H1 (cell line): ENCODE measurements around the gene ENTPD8. TPM values are rescaled to one million over a fixed set of nuclear protein-coding genes. Genes with fewer than 3 reads are reported as not detected.

Experiments
- CHD7 ChIP-seq: fragments of 300-600 bp; sonication (generic); IDR thresholded peaks from 2 replicates; pipeline ENCODE4 v1.7.1; 2012; ENCODE audit warnings: low read length, moderate library complexity, mild to moderate bottlenecking, inconsistent platforms; ENCODE audit not compliant: insufficient replicate concordance
- CTBP2 ChIP-seq: IDR thresholded peaks from 2 replicates; pipeline ENCODE4 v1.7.0; 2011; ENCODE audit warnings: borderline replicate concordance, mild to moderate bottlenecking, moderate library complexity, mixed read lengths, low read length; ENCODE audit not compliant: insufficient read depth, insufficient read length
- JUN ChIP-seq: IDR thresholded peaks from 2 replicates; pipeline ENCODE4 v1.6.1; 2011; ENCODE audit warnings: low read depth, mild to moderate bottlenecking, improper control_type of control experiment, low read length
- RAD21 ChIP-seq, 2 experiments: IDR thresholded peaks in 1 of 2; conservative IDR thresholded peaks in 1 of 2; 2 replicates each; pipeline ENCODE4 v1.6.1; 2011; ENCODE audit warnings: low read depth in 2 of 2, low read length in 2 of 2, improper control_type of control experiment in 1 of 2, inconsistent platforms in 1 of 2, mild to moderate bottlenecking in 1 of 2, moderate library complexity in 1 of 2
- RBBP5 ChIP-seq: IDR thresholded peaks from 2 replicates; pipeline ENCODE4 v1.7.1; 2012; ENCODE audit warnings: low read depth, mild to moderate bottlenecking, inconsistent platforms, low read length, moderate library complexity, borderline replicate concordance
- SIRT6 ChIP-seq: IDR thresholded peaks from one replicate; pipeline ENCODE4 v1.7.1; 2012; ENCODE audit warnings: low read length, inconsistent platforms
- SIX5 ChIP-seq: IDR thresholded peaks from 2 replicates; pipeline ENCODE4 v1.6.1; 2011; ENCODE audit warnings: mild to moderate bottlenecking, low read depth, low read length
- SUZ12 ChIP-seq: fragments of 200-600 bp; sonication (generic); IDR thresholded peaks from 2 replicates; pipeline ENCODE4 v1.6.1; 2012; ENCODE audit warnings: mild to moderate bottlenecking, inconsistent platforms, low read length, moderate library complexity, mixed read lengths
- TBP ChIP-seq: IDR thresholded peaks from 2 replicates; pipeline ENCODE4 v1.6.1; 2011; ENCODE audit warnings: low read depth, low read length, improper control_type of control experiment
- polyA plus RNA-seq, 7 experiments: library from polyadenylated mRNA; depleted of rRNA in 3 of 7; stranded (reverse) in 5 of 7; unstranded in 2 of 7; fragments of >200 nt in 5 of 7; fragments of 200-250 nt in 2 of 7; gene quantifications; 1 replicate in 5 of 7; 2 replicates in 1 of 7; 4 replicates in 1 of 7; pipeline versions ENCODE4 v1.2.1 to v1.2.3, GENCODE V29; 2011 to 2013; ENCODE audit warnings: missing spikeins in 2 of 7, mixed read lengths in 2 of 7
- total RNA-seq: library from RNA; stranded (reverse); fragmentation: NEBNext Ultra II Directional; extraction: Animal tissue kit (Norgen Biotek cat#: 25700); gene quantifications from 2 replicates; pipeline ENCODE4 v1.2.1, GENCODE V29; 2021
- TF ChIP-seq, protein P1 (sequence below): IDR thresholded peaks from 2 replicates; pipeline ENCODE4 v1.6.1; 2011; ENCODE audit warnings: low read length, improper control_type of control experiment

The ENTPD8 gene
- total and polyA plus RNA-seq, 2 of the 8 experiments (the other 6 are each of a cell fraction or from before 2014, with no cell fraction given), result 0.48 to 0.51 TPM

DNA sequence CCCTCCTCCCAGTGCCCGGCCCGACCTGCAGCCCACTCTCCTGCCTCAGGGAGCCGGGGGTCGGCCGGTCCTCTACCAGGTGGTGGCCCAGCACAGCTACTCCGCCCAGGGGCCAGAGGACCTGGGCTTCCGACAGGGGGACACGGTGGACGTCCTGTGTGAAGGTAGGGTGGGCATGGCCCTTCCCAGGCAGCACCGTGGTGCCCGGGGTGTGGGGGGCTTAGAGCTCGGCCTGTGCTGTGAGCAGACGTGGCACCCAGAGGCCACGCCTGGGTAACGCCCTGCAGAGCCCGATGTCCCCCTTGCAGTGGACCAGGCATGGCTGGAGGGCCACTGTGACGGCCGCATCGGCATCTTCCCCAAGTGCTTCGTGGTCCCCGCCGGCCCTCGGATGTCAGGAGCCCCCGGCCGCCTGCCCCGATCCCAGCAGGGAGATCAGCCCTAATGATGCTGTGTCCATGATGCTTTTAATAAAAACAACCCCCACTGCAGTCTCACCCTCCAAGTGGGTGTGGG lies 7.2 kb downstream of the ENTPD8 start (continued):
- TF ChIP-seq CHD7 (no peak), SIRT6 (no peak), SIX5 (no peak), TBP (no peak), SUZ12 (no peak), RAD21 (IDR thresholded peaks at IDR 0.05 in 1 of 2, conservative IDR thresholded peaks at IDR 0.05 in 1 of 2; ENCODE audit: low read depth in 2 of 2, low read length in 2 of 2) (no peak), JUN (no peak), CTBP2 (no peak), RBBP5 (no peak)
- TF ChIP-seq, protein P1, sequence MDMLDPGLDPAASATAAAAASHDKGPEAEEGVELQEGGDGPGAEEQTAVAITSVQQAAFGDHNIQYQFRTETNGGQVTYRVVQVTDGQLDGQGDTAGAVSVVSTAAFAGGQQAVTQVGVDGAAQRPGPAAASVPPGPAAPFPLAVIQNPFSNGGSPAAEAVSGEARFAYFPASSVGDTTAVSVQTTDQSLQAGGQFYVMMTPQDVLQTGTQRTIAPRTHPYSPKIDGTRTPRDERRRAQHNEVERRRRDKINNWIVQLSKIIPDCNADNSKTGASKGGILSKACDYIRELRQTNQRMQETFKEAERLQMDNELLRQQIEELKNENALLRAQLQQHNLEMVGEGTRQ, result no peak
